ENCODE data around the gene LRIT1.

- TF ChIP-seq TAF1 (IDR thresholded peaks at IDR 0.05; ENCODE audit: borderline replicate concordance, insufficient read depth, low read length) (no peak), POLR2AphosphoS5 (IDR thresholded peaks at IDR 0.05; ENCODE audit: low read depth, low read length) (no peak)
These were observed 43.7 kb downstream of the LRIT1 start for GRCh38 chr10:84197643-84198042.

Data from PFSK-1 (cell line).